H9 (cell line): ENCODE measurements around the gene RNF225. TPM values are rescaled to one million over a fixed set of nuclear protein-coding genes. Genes with fewer than 3 reads are reported as not detected.

Experiments
- DNase-seq: peaks from one replicate; pipeline ENCODE4 v3.0.0-alpha.2; 2017
- H2AFZ ChIP-seq: one replicate; pipeline ENCODE4 v1.6.1; 2013; ENCODE audit warnings: mild to moderate bottlenecking, low read length, control low read depth, moderate library complexity
- H2AK5ac ChIP-seq: 2 replicates; pipeline ENCODE4 v1.6.1; 2013; ENCODE audit warnings: low read length, control low read depth, mixed read lengths; ENCODE audit not compliant: insufficient read length
- H2BK120ac ChIP-seq: one replicate; pipeline ENCODE4 v1.6.1; 2013; ENCODE audit warnings: low read depth, mild to moderate bottlenecking, low read length, control low read depth, inconsistent platforms; ENCODE audit not compliant: poor library complexity, severe bottlenecking
- H2BK12ac ChIP-seq: 2 replicates; pipeline ENCODE4 v1.6.1; 2013; ENCODE audit warnings: low read length, control low read depth, mixed read lengths, low read depth; ENCODE audit not compliant: insufficient read length
- H2BK15ac ChIP-seq: 2 replicates; pipeline ENCODE4 v1.6.1; 2013; ENCODE audit warnings: low read depth, low read length, control low read depth
- H2BK20ac ChIP-seq: one replicate; pipeline ENCODE4 v1.6.1; 2013; ENCODE audit warnings: low read depth, mild to moderate bottlenecking, low read length, control low read depth, inconsistent platforms; ENCODE audit not compliant: poor library complexity, severe bottlenecking
- H2BK5ac ChIP-seq: 2 replicates; pipeline ENCODE4 v1.6.1; 2013; ENCODE audit warnings: low read length, control low read depth, mixed read lengths; ENCODE audit not compliant: insufficient read length
- H3K14ac ChIP-seq: 2 replicates; pipeline ENCODE4 v1.6.1; 2013; ENCODE audit warnings: low read length, control low read depth; ENCODE audit not compliant: insufficient read depth
- H3K18ac ChIP-seq: 2 replicates; pipeline ENCODE4 v1.6.1; 2013; ENCODE audit warnings: low read depth, mild to moderate bottlenecking, mixed read lengths, low read length, control low read depth; ENCODE audit not compliant: insufficient read length
- H3K23ac ChIP-seq: 2 replicates; pipeline ENCODE4 v1.6.1; 2013; ENCODE audit warnings: low read length, control low read depth, mixed read lengths, low read depth; ENCODE audit not compliant: insufficient read length
- H3K23me2 ChIP-seq: 2 replicates; pipeline ENCODE4 v1.6.1; 2013; ENCODE audit warnings: low read depth, mild to moderate bottlenecking, mixed read lengths, low read length, control low read depth; ENCODE audit not compliant: insufficient read length, poor library complexity, severe bottlenecking
- H3K27ac ChIP-seq: 2 replicates; pipeline ENCODE4 v1.5.1; 2013; ENCODE audit warnings: low read length, control low read depth, mixed read lengths, low read depth; ENCODE audit not compliant: insufficient read length
- H3K27me3 ChIP-seq: 2 replicates; pipeline ENCODE4 v1.6.1; 2013; ENCODE audit warnings: low read length, control low read depth, inconsistent platforms; ENCODE audit not compliant: insufficient read depth
- H3K4ac ChIP-seq: 2 replicates; pipeline ENCODE4 v1.6.1; 2013; ENCODE audit warnings: low read depth, mild to moderate bottlenecking, control low read depth, inconsistent platforms, low read length, moderate library complexity
- H3K4me1 ChIP-seq: 2 replicates; pipeline ENCODE4 v1.6.1; 2013; ENCODE audit warnings: low read length, control low read depth, inconsistent platforms; ENCODE audit not compliant: insufficient read depth
- H3K4me2 ChIP-seq: 2 replicates; pipeline ENCODE4 v1.6.1; 2013; ENCODE audit warnings: low read length, control low read depth, mixed read lengths; ENCODE audit not compliant: insufficient read length, insufficient read depth
- H3K56ac ChIP-seq: 2 replicates; pipeline ENCODE4 v1.6.1; 2013; ENCODE audit warnings: low read depth, mild to moderate bottlenecking, mixed read lengths, low read length, control low read depth; ENCODE audit not compliant: insufficient read length
- H3K79me1 ChIP-seq: 2 replicates; pipeline ENCODE4 v1.6.1; 2013; ENCODE audit warnings: low read depth, mild to moderate bottlenecking, moderate library complexity, low read length, control low read depth, inconsistent platforms; ENCODE audit not compliant: insufficient read depth, poor library complexity, severe bottlenecking
- H3K79me2 ChIP-seq: 2 replicates; pipeline ENCODE4 v1.6.1; 2013; ENCODE audit warnings: low read length, control low read depth, inconsistent platforms; ENCODE audit not compliant: insufficient read depth
- H3K9ac ChIP-seq: 2 replicates; pipeline ENCODE4 v1.6.1; 2013; ENCODE audit warnings: low read length, control low read depth, mixed read lengths; ENCODE audit not compliant: insufficient read length; ENCODE audit errors: extremely low read depth
- H3K9me3 ChIP-seq: one replicate; pipeline ENCODE4 v1.6.1; 2013; ENCODE audit warnings: low read depth, low read length, inconsistent platforms; ENCODE audit not compliant: control insufficient read depth
- H3T11ph ChIP-seq: one replicate; pipeline ENCODE4 v1.6.1; 2013; ENCODE audit warnings: mild to moderate bottlenecking, low read length, control low read depth, inconsistent platforms
- H4K20me1 ChIP-seq: one replicate; pipeline ENCODE4 v1.6.1; 2013; ENCODE audit not compliant: control insufficient read depth, insufficient read length, insufficient read depth
- H4K5ac ChIP-seq: 2 replicates; pipeline ENCODE4 v1.6.1; 2013; ENCODE audit warnings: low read depth, mild to moderate bottlenecking, mixed read lengths, low read length, control low read depth; ENCODE audit not compliant: insufficient read length
- H4K8ac ChIP-seq: replicated peaks from 2 replicates; pipeline ENCODE4 v1.6.1; 2013; ENCODE audit warnings: low read length, control low read depth, mixed read lengths, low read depth; ENCODE audit not compliant: insufficient read length
- H4K91ac ChIP-seq: 2 replicates; pipeline ENCODE4 v1.6.1; 2013; ENCODE audit warnings: low read depth, mild to moderate bottlenecking, moderate library complexity, mixed read lengths, low read length, control low read depth; ENCODE audit not compliant: insufficient read length
- H3K27ac Mint-ChIP-seq, 3 experiments: 2 replicates in 2 of 3; 3 replicates in 1 of 3; pipeline ENCODE4 v1.8.0; 2020 to 2021; ENCODE audit warnings: mixed read lengths in 3 of 3, mild to moderate bottlenecking in 1 of 3, moderate library complexity in 1 of 3
- H3K27me3 Mint-ChIP-seq: 2 replicates; pipeline ENCODE4 v1.8.0; 2021; ENCODE audit warnings: low read depth, mild to moderate bottlenecking, moderate library complexity, mixed read lengths
- H3K36me3 Mint-ChIP-seq, 3 experiments: 2 replicates in 2 of 3; 3 replicates in 1 of 3; pipeline ENCODE4 v1.8.0; 2020 to 2021; ENCODE audit warnings: low read depth in 3 of 3, mixed read lengths in 3 of 3; ENCODE audit not compliant: insufficient read depth in 1 of 3
- H3K4me1 Mint-ChIP-seq, 2 experiments: 2 replicates each; pipeline ENCODE4 v1.8.0; 2020; ENCODE audit warnings: mixed read lengths in 2 of 2
- H3K4me3 Mint-ChIP-seq, 2 experiments: 2 replicates in 1 of 2; 3 replicates in 1 of 2; pipeline ENCODE4 v1.8.0; 2020 to 2021; ENCODE audit warnings: mild to moderate bottlenecking in 2 of 2, mixed read lengths in 2 of 2, moderate library complexity in 1 of 2
- H3K9me3 Mint-ChIP-seq, 2 experiments: 2 replicates in 1 of 2; 3 replicates in 1 of 2; pipeline ENCODE4 v1.8.0; 2020; ENCODE audit warnings: mild to moderate bottlenecking in 2 of 2, mixed read lengths in 2 of 2, moderate library complexity in 1 of 2
- WGBS: extraction: QIAGEN DNeasy Blood & Tissue Kit; methylation state at CpG from one replicate; pipeline ENCODE4 v1.1.7; 2013; ENCODE audit warnings: missing lambda C conversion rate, low lambda C conversion rate, mixed read lengths; ENCODE audit not compliant: insufficient read length; ENCODE audit errors: extremely low coverage; 5-methylcytosine and 5-hydroxymethylcytosine counted together
- total RNA-seq: library from RNA; stranded (reverse); gene quantifications from 2 replicates; pipeline ENCODE4 v1.2.1, GENCODE V29; 2021
- TF ChIP-seq, protein P1 (sequence below): fragments of 200-600 bp; sonication (generic); conservative IDR thresholded peaks from 3 replicates; pipeline ENCODE4 v1.8.0; 2021; ENCODE audit warnings: antibody characterized with exemption, mild to moderate bottlenecking

Gene RNF225
- total RNA-seq, 1 experiment from 2014 or later = 2.1 TPM

- TF ChIP-seq, protein P1, sequence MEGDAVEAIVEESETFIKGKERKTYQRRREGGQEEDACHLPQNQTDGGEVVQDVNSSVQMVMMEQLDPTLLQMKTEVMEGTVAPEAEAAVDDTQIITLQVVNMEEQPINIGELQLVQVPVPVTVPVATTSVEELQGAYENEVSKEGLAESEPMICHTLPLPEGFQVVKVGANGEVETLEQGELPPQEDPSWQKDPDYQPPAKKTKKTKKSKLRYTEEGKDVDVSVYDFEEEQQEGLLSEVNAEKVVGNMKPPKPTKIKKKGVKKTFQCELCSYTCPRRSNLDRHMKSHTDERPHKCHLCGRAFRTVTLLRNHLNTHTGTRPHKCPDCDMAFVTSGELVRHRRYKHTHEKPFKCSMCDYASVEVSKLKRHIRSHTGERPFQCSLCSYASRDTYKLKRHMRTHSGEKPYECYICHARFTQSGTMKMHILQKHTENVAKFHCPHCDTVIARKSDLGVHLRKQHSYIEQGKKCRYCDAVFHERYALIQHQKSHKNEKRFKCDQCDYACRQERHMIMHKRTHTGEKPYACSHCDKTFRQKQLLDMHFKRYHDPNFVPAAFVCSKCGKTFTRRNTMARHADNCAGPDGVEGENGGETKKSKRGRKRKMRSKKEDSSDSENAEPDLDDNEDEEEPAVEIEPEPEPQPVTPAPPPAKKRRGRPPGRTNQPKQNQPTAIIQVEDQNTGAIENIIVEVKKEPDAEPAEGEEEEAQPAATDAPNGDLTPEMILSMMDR = no peak
Measured at GRCh38 chr19:58408152-58409009, 12.9 kb downstream of the RNF225 start, which contains the start of gene ZNF584. ZNF584 (plus strand) TSS chr19:58408649; CDS start chr19:58409148, 499 bp downstream.

More at GRCh38 chr19:58408152-58409009, 12.9 kb downstream of the RNF225 start, which contains the start of gene ZNF584:
- H3K27me3 Mint-ChIP-seq = peaks cover 13% of the 10 kb centered on the region
- no peaks in the 10 kb centered on the region for H3K9me3 ChIP-seq
- peak within 1 kb of the TSS; percentile 75 for H3K14ac ChIP-seq
- peaks cover 10 to 13% of the 10 kb centered on the region in 2 experiments; a peak in 4 of 5 replicates for H3K9me3 Mint-ChIP-seq
- no peaks in the 10 kb centered on the region for H3K79me1 ChIP-seq
- no peak within 1 kb of the TSS for H2BK120ac ChIP-seq
- no peaks in the 10 kb centered on the region; the same call in 1 of the 2 replicates for H3K27me3 ChIP-seq
- peak within 1 kb of the TSS; percentile 84 for H3K9ac ChIP-seq
- H4K91ac ChIP-seq = no peak within 1 kb of the TSS
- H3K4me1 ChIP-seq = peaks cover 5% of the 10 kb centered on the region; the same call in 1 of the 2 replicates
- no peak within 1 kb of the TSS for H3K23ac ChIP-seq
- no peak within 1 kb of the TSS for H4K5ac ChIP-seq
- no peak within 1 kb of the TSS for H4K8ac ChIP-seq
- H2BK15ac ChIP-seq = no peak within 1 kb of the TSS
- WGBS = no CpG with 5 or more reads among the region's 100 CpGs
- H3K56ac ChIP-seq = no peak within 1 kb of the TSS
- H3K4ac ChIP-seq = no peak within 1 kb of the TSS
- H2AK5ac ChIP-seq = no peak within 1 kb of the TSS
- no peak within 1 kb of the TSS for H2BK12ac ChIP-seq
- H3K27ac Mint-ChIP-seq = peak within 1 kb of the TSS; percentile 70 to 96 (median 94); a peak in 4 of 7 replicates
- peaks cover 19 to 23% of the 10 kb centered on the region in 2 experiments for H3K4me1 Mint-ChIP-seq
- H4K20me1 ChIP-seq = peaks cover 3% of the 10 kb centered on the region
- H3K4me2 ChIP-seq = peak within 1 kb of the TSS; percentile 87
- no peak within 1 kb of the TSS for H2BK20ac ChIP-seq
- H3T11ph ChIP-seq = no peak within 1 kb of the TSS
- no peak within 1 kb of the TSS for H2AFZ ChIP-seq
- DNase-seq = peak; percentile 96
- peak within 1 kb of the TSS; percentile 52 for H3K18ac ChIP-seq
- no peak within 1 kb of the TSS for H3K27ac ChIP-seq
- peaks cover 8 to 11% (median 9%) of the 10 kb centered on the region in 3 experiments; a peak in 6 of 7 replicates for H3K36me3 Mint-ChIP-seq
- H3K79me2 ChIP-seq = no peaks in the 10 kb centered on the region
- H3K23me2 ChIP-seq = peaks cover 15% of the 10 kb centered on the region
- peak within 1 kb of the TSS; percentile 87 to 94 for H3K4me3 Mint-ChIP-seq
- no peak within 1 kb of the TSS for H2BK5ac ChIP-seq
